GM10248 (cell line): ENCODE results near the gene PRDM12.

Experiments used
- CTCF ChIA-PET: fragments of 300-600 bp; sonication (Branson Sonifier 250); formaldehyde crosslinking; extraction: SDS; loops from one replicate; lab custom pipeline; 2021; ENCODE audit warnings: antibody characterized with exemption; lab: Yijun Ruan, JAX
- POLR2A ChIA-PET: fragments of 350-650 bp; sonication (Branson Sonifier 250); formaldehyde crosslinking; extraction: SDS; loops from one replicate; lab custom pipeline; 2020; ENCODE audit warnings: antibody characterized with exemption; lab: Yijun Ruan, JAX
- DNase-seq: peaks from one replicate; pipeline ENCODE4 v3.0.0; 2012; ENCODE audit errors: extremely low spot score
- CTCF ChIP-seq: IDR thresholded peaks from 2 replicates; pipeline ENCODE4 v1.5.1; 2012; ENCODE audit warnings: mild to moderate bottlenecking, low read depth; ENCODE audit errors: extremely low read depth, missing control alignments, control extremely low read depth

The PRDM12 gene

GRCh38 chr9:130669965-130670364, 5.6 kb downstream of the PRDM12 start:
- ChIA-PET CTCF (interaction anchor here (1.1 to 1.9 kb wide), 3 partner anchors 13 to 209 kb away, joined by 3 to 6 read pairs (median 5); no protein-coding TSS in a partner anchor), POLR2A (no interaction called here)
- no peak for TF ChIP-seq CTCF
- DNase-seq: no peak

- TF ChIP-seq CTCF: no peak
- no peak for DNase-seq
- POLR2A ChIA-PET: no interaction called here
- CTCF ChIA-PET: interaction anchor here (1.9 kb wide), 1 partner anchor 12 kb away, joined by 6 read pairs; no protein-coding TSS in a partner anchor
These were observed 6.2 kb downstream of the PRDM12 start for GRCh38 chr9:130670644-130671043.

GRCh38 chr9:130672466-130672865, 8.1 kb downstream of the PRDM12 start:
- ChIA-PET POLR2A (no interaction called here), CTCF (no interaction called here)
- no peak for TF ChIP-seq CTCF
- no peak for DNase-seq

- POLR2A ChIA-PET: no interaction called here
- DNase-seq: no peak
These were observed 8.7 kb downstream of the PRDM12 start for GRCh38 chr9:130672933-130673615.

GRCh38 chr9:130675396-130675795, 11.0 kb downstream of the PRDM12 start:
- ChIA-PET CTCF (no interaction called here), POLR2A (no interaction called here)
- no peak for DNase-seq
- no peak for TF ChIP-seq CTCF

More at GRCh38 chr9:130672933-130673615, 8.7 kb downstream of the PRDM12 start:
- CTCF ChIA-PET: interaction anchor here (1.7 kb wide), 1 partner anchor 9 kb away, joined by 4 read pairs; no protein-coding TSS in a partner anchor
- no peak for TF ChIP-seq CTCF

- no peak for DNase-seq
- CTCF ChIA-PET: no interaction called here
- POLR2A ChIA-PET: no interaction called here
- TF ChIP-seq CTCF: no peak
These were observed 12.9 kb downstream of the PRDM12 start for GRCh38 chr9:130677252-130677651.
